ENCODE measurements around the gene RABEP2. TPM values are rescaled to one million over a fixed set of nuclear protein-coding genes. Genes with fewer than 3 reads are reported as not detected.

Gene RABEP2
- total and polyA plus RNA-seq, 4 donors: 11.5 to 30.0 (median 18.5) TPM

DNA sequence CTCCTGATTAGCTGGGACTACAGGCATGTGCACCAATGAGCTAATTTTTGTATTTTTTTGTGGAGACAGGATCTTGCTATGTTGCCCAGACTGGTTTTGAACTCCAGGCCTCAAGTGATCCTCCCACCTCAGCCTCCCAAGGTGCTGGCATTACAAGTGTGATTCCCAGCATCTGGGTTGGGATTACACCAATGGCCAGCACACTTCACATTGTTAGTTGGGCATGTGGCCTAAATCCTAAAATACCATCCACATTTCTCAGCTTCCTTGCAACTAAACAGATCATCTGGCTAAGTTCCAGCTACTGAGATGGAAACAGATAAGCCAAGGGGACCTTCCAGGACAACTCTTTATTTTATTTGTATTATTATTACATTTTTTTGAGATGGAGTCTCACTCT is 9.9 kb downstream of the RABEP2 start:
- ATAC-seq (ENCODE audit: low FRiP score) (no peak), DNase-seq (no peak)
- Histone ChIP-seq H3K36me3 (ENCODE audit: control insufficient read depth in 1 of 2, insufficient read depth in 2 of 2, low read length in 1 of 2) (peaks cover 0 to 2% of the 10 kb centered on the region in 2 donors), H3K4me1 (ENCODE audit: control insufficient read depth in 1 of 2, insufficient read depth in 2 of 2, low read length in 2 of 2) (no peaks in the 10 kb centered on the region), H3K9me3 (ENCODE audit: control insufficient read depth, low read length) (no peaks in the 10 kb centered on the region), H3K4me3 (ENCODE audit: low read length in 2 of 2) (no peak overlapping the region), H3K27me3 (ENCODE audit: control insufficient read depth in 1 of 2, insufficient read depth in 2 of 2, low read length in 1 of 2) (no peaks in the 10 kb centered on the region), H3K27ac (ENCODE audit: low read depth in 1 of 2, low read length in 2 of 2) (no peak overlapping the region)
- intact Hi-C loops (cut with DNase I): no loop called here

DNA sequence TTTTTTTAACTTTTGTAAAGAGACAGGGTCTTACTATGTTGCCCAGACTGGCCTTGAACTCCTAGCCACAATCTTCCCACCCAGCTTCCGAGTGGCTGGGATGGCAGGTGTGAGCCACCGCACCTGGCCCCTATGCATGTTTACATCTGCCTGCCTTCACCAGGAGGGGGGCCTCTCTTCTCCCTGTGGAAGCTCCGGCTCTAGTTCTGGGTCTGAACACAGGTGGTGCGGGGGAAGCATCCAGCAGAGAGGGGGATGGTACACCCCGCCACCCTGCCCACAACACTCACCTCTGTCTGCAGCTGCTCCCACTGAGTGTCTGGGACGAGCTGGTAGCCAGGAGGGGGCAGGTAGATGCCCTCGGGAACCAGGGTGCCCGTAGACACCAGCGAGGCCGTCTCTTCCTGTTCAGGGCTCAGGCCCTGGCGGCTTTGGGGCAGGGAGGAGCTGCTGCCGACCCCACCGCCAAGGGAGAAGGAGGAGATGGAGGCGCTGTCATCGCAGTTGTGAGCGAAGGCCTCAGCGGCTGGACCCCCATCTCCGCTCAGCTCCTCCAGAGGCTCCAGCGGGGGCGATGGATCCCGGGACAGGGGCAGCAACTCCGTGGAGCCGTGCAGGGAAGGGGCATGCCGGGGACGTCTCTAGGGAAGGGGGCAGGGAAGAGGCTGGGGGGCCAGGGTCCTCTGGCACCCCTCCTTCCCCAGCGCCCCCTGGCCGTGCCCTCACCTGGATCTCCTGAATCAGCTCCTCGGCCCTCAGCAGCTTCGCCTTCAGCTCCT is 10.9 kb downstream of the RABEP2 start:
- peak; percentile 22 for ATAC-seq (ENCODE audit: low FRiP score)
- no peaks in the 10 kb centered on the region for H3K9me3 ChIP-seq (ENCODE audit: control insufficient read depth, low read length)
- intact Hi-C loops (cut with DNase I): no loop called here
- WGBS, 2 donors: 92 to 96% methylated on average over 26 to 29 of the region's 29 CpGs
- peaks cover 0 to 2% of the 10 kb centered on the region in 2 donors for H3K36me3 ChIP-seq (ENCODE audit: control insufficient read depth in 1 of 2, insufficient read depth in 2 of 2, low read length in 1 of 2)
- no peaks in the 10 kb centered on the region for H3K27me3 ChIP-seq (ENCODE audit: control insufficient read depth in 1 of 2, insufficient read depth in 2 of 2, low read length in 1 of 2)
- no peak overlapping the region for H3K27ac ChIP-seq (ENCODE audit: low read depth in 1 of 2, low read length in 2 of 2)
- no peak overlapping the region for H3K4me3 ChIP-seq (ENCODE audit: low read length in 2 of 2)
- no peaks in the 10 kb centered on the region for H3K4me1 ChIP-seq (ENCODE audit: control insufficient read depth in 1 of 2, insufficient read depth in 2 of 2, low read length in 2 of 2)
- no peak for DNase-seq

DNA sequence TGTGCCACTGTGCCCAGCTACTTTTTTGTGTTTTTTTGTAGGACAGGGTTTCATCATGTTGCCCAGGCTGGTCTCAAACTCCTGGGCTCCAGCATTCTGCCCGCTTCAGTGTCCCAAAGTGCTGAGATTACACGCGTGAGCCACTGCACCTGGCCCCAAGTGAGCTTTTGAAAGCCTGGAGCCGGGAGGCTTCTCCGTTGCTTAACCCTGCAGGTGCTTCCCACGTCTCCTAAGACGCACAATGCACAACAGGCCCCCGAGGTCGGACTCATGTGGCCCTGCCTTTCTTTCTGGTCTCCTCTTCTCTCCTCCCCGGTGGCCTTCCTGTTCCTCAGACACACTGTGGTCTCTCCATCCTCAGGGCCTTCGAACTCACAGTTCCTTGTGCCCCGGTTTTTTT is 12.5 kb downstream of the RABEP2 start:
- Histone ChIP-seq H3K9me3 (ENCODE audit: control insufficient read depth, low read length) (no peaks in the 10 kb centered on the region), H3K27ac (ENCODE audit: low read depth in 1 of 2, low read length in 2 of 2) (no peak overlapping the region), H3K36me3 (ENCODE audit: control insufficient read depth in 1 of 2, insufficient read depth in 2 of 2, low read length in 1 of 2) (peaks cover 0 to 2% of the 10 kb centered on the region in 2 donors), H3K4me1 (ENCODE audit: control insufficient read depth in 1 of 2, insufficient read depth in 2 of 2, low read length in 2 of 2) (no peaks in the 10 kb centered on the region), H3K4me3 (ENCODE audit: low read length in 2 of 2) (no peak overlapping the region), H3K27me3 (ENCODE audit: control insufficient read depth in 1 of 2, insufficient read depth in 2 of 2, low read length in 1 of 2) (no peaks in the 10 kb centered on the region)
- intact Hi-C loops (cut with DNase I): no loop called here
- ATAC-seq (ENCODE audit: low FRiP score) (no peak), DNase-seq (no peak)
- WGBS, 2 donors: 91 to 93% methylated on average over 12 of the region's 12 CpGs

DNA sequence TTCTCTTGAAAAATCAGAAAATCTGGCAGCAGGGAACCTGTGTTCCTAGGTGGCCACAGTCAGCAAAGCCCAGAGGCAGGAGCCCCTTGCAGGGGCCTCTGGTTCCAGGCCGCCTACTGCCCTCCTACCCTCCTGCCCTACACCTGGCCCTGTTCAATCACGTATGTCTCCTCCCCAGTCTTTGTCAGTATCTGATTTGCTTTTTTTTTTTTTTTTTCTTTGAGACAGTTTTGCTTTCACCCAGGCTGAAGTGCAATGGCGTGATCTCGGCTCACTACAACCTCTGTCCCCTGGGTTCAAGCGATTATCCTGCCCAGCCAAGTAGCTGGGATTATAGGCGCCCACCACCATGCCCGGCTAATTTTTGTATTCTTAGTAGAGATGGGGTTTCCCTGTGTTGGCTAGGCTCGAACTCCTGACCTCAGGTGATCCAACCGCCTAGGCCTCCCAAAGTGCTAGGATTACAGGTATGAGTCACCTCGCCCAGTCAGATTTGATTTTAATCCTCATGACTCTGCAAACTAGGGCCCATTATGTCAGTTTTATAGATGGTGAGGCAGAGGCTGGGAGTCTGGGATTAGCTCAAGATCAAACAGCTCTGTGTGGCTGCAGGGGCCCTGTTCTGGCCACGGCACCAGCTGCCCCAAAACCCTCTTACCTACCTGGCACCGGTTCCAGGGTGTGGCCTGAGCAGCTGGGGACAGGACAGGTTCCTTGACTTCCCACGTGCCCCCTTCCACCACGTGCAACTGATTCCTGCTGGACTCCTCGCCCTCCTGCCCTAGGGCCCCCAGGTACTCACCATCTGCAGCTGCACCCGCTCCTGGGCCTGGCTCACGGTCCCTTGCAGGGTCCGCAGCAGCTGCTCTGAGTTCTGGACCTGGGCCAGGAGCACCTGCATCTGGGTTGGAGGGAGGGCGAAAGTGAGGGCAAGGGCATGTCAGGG is 14.7 kb downstream of the RABEP2 start:
- intact Hi-C loops (cut with DNase I): no loop called here
- H3K4me3 ChIP-seq (ENCODE audit: low read length in 2 of 2): no peak overlapping the region
- no peak overlapping the region for H3K27ac ChIP-seq (ENCODE audit: low read depth in 1 of 2, low read length in 2 of 2)
- H3K27me3 ChIP-seq (ENCODE audit: control insufficient read depth in 1 of 2, insufficient read depth in 2 of 2, low read length in 1 of 2): no peaks in the 10 kb centered on the region
- DNase-seq: no peak
- H3K4me1 ChIP-seq (ENCODE audit: control insufficient read depth in 1 of 2, insufficient read depth in 2 of 2, low read length in 2 of 2): no peaks in the 10 kb centered on the region
- no peak for ATAC-seq (ENCODE audit: low FRiP score)
- 88 to 90% methylated on average over 19 of the region's 19 CpGs for WGBS, 2 donors
- peaks cover 0 to 2% of the 10 kb centered on the region in 2 donors for H3K36me3 ChIP-seq (ENCODE audit: control insufficient read depth in 1 of 2, insufficient read depth in 2 of 2, low read length in 1 of 2)
- no peaks in the 10 kb centered on the region for H3K9me3 ChIP-seq (ENCODE audit: control insufficient read depth, low read length)

DNA sequence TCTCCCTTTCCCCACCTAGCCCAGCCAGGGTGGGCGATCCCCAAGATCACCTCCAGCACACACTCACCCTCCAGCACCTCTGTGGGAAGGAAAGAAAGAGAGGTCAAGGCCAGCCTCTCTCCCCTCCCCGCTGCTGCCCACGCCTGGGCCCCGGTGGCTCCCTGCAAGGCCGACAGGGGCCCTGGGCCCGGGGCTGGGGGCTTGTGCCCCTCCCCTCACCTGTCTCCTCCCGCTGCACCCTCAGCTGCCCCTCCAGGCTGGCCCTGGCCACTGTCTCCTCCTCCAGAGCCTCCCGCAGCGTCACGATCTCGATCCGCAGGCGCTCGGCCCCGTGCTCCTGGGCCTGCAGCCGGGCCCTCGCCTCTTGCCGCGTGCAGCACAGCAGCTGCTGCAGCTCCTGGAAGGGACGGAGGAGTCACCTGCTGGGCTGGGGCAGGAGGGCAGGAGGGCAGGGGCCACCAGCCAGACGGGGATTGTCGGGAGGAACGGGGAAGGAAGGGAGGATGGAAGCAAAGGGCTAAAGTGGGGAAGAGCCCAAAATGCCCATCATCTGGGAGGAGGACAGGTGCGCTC is 19.2 kb downstream of the RABEP2 start:
- WGBS, 2 donors: 77 to 84% methylated on average over 23 to 24 of the region's 24 CpGs
- Histone ChIP-seq H3K9me3 (ENCODE audit: control insufficient read depth, low read length) (no peaks in the 10 kb centered on the region), H3K27me3 (ENCODE audit: control insufficient read depth in 1 of 2, insufficient read depth in 2 of 2, low read length in 1 of 2) (no peaks in the 10 kb centered on the region), H3K27ac (ENCODE audit: low read depth in 1 of 2, low read length in 2 of 2) (no peak overlapping the region), H3K4me1 (ENCODE audit: control insufficient read depth in 1 of 2, insufficient read depth in 2 of 2, low read length in 2 of 2) (no peaks in the 10 kb centered on the region), H3K36me3 (ENCODE audit: control insufficient read depth in 1 of 2, insufficient read depth in 2 of 2, low read length in 1 of 2) (no peaks in the 10 kb centered on the region), H3K4me3 (ENCODE audit: low read length in 2 of 2) (no peak overlapping the region)
- ATAC-seq (ENCODE audit: low FRiP score) (no peak), DNase-seq (no peak)
- intact Hi-C loops (cut with DNase I): no loop called here

DNA sequence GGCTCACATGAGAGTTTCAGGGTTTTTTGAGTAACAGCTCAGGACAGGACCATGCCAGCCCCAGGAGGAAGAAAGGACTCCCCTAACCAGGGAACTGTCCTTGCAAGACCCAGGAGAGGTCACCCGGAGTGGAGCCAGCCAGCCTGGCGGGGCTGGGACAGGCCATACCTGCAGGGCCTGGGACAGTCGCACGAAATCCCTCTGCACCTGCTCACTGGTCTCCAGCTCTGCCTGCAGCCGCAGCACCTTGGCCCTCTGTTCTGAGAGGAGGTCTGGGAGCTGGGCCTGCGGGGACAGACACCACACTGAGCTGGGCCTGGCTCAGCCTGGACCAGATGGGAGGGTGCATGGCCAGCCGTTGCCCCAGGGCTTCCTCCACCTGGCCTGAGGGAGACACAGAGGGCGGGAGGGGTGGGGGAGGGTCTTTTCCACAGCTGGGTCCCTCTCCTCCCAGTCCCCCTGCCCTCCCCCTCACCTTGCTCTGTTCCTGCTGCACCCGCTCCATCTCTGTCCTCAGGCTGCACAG is 19.7 kb downstream of the RABEP2 start:
- H3K4me3 ChIP-seq (ENCODE audit: low read length in 2 of 2): no peak overlapping the region
- DNase-seq (no peak), ATAC-seq (ENCODE audit: low FRiP score) (no peak)
- no peaks in the 10 kb centered on the region for H3K4me1 ChIP-seq (ENCODE audit: control insufficient read depth in 1 of 2, insufficient read depth in 2 of 2, low read length in 2 of 2)
- H3K27ac ChIP-seq (ENCODE audit: low read depth in 1 of 2, low read length in 2 of 2): no peak overlapping the region
- intact Hi-C loops (cut with DNase I): no loop called here
- H3K36me3 ChIP-seq (ENCODE audit: control insufficient read depth in 1 of 2, insufficient read depth in 2 of 2, low read length in 1 of 2): no peaks in the 10 kb centered on the region
- no peaks in the 10 kb centered on the region for H3K27me3 ChIP-seq (ENCODE audit: control insufficient read depth in 1 of 2, insufficient read depth in 2 of 2, low read length in 1 of 2)
- WGBS, 2 donors: 89 to 92% methylated on average over 9 of the region's 9 CpGs
- H3K9me3 ChIP-seq (ENCODE audit: control insufficient read depth, low read length): no peaks in the 10 kb centered on the region

DNA sequence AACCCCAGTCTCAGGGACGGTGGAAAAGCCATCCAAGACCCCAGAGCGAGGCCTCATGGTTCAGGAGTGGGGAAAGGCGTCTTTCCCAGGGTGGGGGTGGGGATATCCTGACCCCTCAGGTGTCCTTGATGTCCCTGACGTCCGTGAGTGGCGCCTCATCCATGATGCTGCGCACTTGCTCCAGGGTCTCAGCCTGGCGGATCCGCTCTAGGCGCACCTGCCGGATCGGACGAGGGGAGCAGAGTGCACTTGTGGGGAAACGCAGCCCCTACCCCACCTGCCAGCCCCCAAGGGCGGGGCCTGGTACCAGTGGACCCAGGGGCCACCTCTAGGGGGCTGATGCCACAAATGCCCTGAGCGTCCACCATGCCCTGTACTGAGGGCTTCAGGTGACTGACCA is 20.2 kb downstream of the RABEP2 start:
- H3K9me3 ChIP-seq (ENCODE audit: control insufficient read depth, low read length): no peaks in the 10 kb centered on the region
- H3K4me1 ChIP-seq (ENCODE audit: control insufficient read depth in 1 of 2, insufficient read depth in 2 of 2, low read length in 2 of 2): no peaks in the 10 kb centered on the region
- H3K27me3 ChIP-seq (ENCODE audit: control insufficient read depth in 1 of 2, insufficient read depth in 2 of 2, low read length in 1 of 2): no peaks in the 10 kb centered on the region
- ATAC-seq (ENCODE audit: low FRiP score): no peak
- intact Hi-C loops (cut with DNase I): no loop called here
- no peak overlapping the region for H3K27ac ChIP-seq (ENCODE audit: low read depth in 1 of 2, low read length in 2 of 2)
- no peak overlapping the region for H3K4me3 ChIP-seq (ENCODE audit: low read length in 2 of 2)
- H3K36me3 ChIP-seq (ENCODE audit: control insufficient read depth in 1 of 2, insufficient read depth in 2 of 2, low read length in 1 of 2): no peaks in the 10 kb centered on the region
- DNase-seq: no peak
- WGBS, 2 donors: 95 to 96% methylated on average over 16 of the region's 16 CpGs

DNA sequence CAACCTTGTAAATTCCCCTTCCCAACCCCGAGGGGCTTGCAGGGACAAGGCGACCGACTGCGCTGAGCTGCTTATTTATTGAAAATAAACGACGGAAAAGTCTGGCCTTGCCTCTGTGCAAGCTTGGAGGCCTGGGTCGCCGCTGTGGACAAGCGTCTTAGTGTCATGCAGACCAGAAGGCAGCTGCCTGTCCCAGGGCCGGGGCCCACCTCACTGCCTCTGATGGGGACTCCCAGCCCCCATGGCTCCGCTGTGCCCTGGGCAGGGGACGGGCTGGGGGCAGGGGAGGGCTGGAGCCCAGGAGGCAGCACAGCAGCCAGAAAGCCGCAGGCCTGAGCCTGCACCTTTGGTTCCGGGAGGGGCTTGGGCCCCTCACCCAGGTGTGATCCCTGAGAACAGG is 20.7 kb downstream of the RABEP2 start:
- Histone ChIP-seq H3K27ac (ENCODE audit: low read depth in 1 of 2, low read length in 2 of 2) (no peak overlapping the region), H3K36me3 (ENCODE audit: control insufficient read depth in 1 of 2, insufficient read depth in 2 of 2, low read length in 1 of 2) (no peaks in the 10 kb centered on the region), H3K4me3 (ENCODE audit: low read length in 2 of 2) (no peak overlapping the region), H3K9me3 (ENCODE audit: control insufficient read depth, low read length) (no peaks in the 10 kb centered on the region), H3K4me1 (ENCODE audit: control insufficient read depth in 1 of 2, insufficient read depth in 2 of 2, low read length in 2 of 2) (no peaks in the 10 kb centered on the region), H3K27me3 (ENCODE audit: control insufficient read depth in 1 of 2, insufficient read depth in 2 of 2, low read length in 1 of 2) (no peaks in the 10 kb centered on the region)
- WGBS, 2 donors: 77 to 85% methylated on average over 14 of the region's 14 CpGs
- intact Hi-C loops (cut with DNase I): no loop called here
- DNase-seq (no peak), ATAC-seq (ENCODE audit: low FRiP score) (no peak)
